MCF 10A (cell line): ENCODE data around the gene MRPS27. TPM values are rescaled to one million over a fixed set of nuclear protein-coding genes. Genes with fewer than 3 reads are reported as not detected.
"Not testable (repeated sequence)": the region's sequence is repeated elsewhere in the genome, so short reads cannot be mapped to it uniquely, and the experiment has no call there.

ENCODE experiments used
- BruUV-seq: library from RNA; stranded (reverse); fragments of 400-500 nt; replicated peaks from 2 replicates; lab custom pipeline; 2021; lab: Mats Ljungman, UMichigan
- CTCF ChIA-PET: fragments of 300-600 bp; sonication (Branson Sonifier 250); formaldehyde crosslinking; extraction: SDS; loops from one replicate; lab custom pipeline; 2021; ENCODE audit warnings: antibody characterized with exemption, inconsistent platforms; lab: Yijun Ruan, JAX
- POLR2A ChIA-PET: fragments of 300-600, 350-650 bp; sonication (Branson Sonifier 250); formaldehyde crosslinking; extraction: SDS; loops from one replicate; lab custom pipeline; 2020; ENCODE audit warnings: antibody characterized with exemption, inconsistent platforms; lab: Yijun Ruan, JAX
- DNase-seq: peaks from one replicate; pipeline ENCODE4 v3.0.0-alpha.2; 2018; ENCODE audit not compliant: unreplicated experiment
- H3K27ac Mint-ChIP-seq: one replicate; pipeline ENCODE4 v1.8.0; 2022; ENCODE audit warnings: mild to moderate bottlenecking, low read depth, mixed read lengths; ENCODE audit not compliant: unreplicated experiment
- H3K27me3 Mint-ChIP-seq: one replicate; pipeline ENCODE4 v1.8.0; 2022; ENCODE audit warnings: mixed read lengths; ENCODE audit not compliant: insufficient read depth, unreplicated experiment
- H3K36me3 Mint-ChIP-seq: one replicate; pipeline ENCODE4 v1.8.0; 2022; ENCODE audit warnings: mild to moderate bottlenecking, moderate library complexity, mixed read lengths; ENCODE audit not compliant: insufficient read depth, unreplicated experiment
- H3K4me1 Mint-ChIP-seq: one replicate; pipeline ENCODE4 v1.8.0; 2022; ENCODE audit warnings: mixed read lengths; ENCODE audit not compliant: insufficient read depth, unreplicated experiment
- H3K4me3 Mint-ChIP-seq: one replicate; pipeline ENCODE4 v1.8.0; 2022; ENCODE audit warnings: mild to moderate bottlenecking, moderate library complexity, mixed read lengths; ENCODE audit not compliant: unreplicated experiment
- H3K9me3 Mint-ChIP-seq: one replicate; pipeline ENCODE4 v1.8.0; 2022; ENCODE audit warnings: mixed read lengths; ENCODE audit not compliant: unreplicated experiment
- CTCF ChIP-seq: fragments of 200-600 bp; IDR thresholded peaks from one replicate; pipeline ENCODE4 v1.8.0; 2022; ENCODE audit warnings: antibody characterized with exemption, mild to moderate bottlenecking; ENCODE audit not compliant: unreplicated experiment
- intact Hi-C: fragments of 100-400 bp; cut with micrococcal nuclease; formaldehyde crosslinking; loops from 2 replicates; pipeline ENCODE4 v1.14.1; 2022
- total RNA-seq: library from RNA; stranded (reverse); gene quantifications from 2 replicates; pipeline ENCODE4 v1.2.3, GENCODE V29; 2022

MRPS27 gene
- total RNA-seq, 1 experiment from 2014 or later = 68.5 TPM

DNA sequence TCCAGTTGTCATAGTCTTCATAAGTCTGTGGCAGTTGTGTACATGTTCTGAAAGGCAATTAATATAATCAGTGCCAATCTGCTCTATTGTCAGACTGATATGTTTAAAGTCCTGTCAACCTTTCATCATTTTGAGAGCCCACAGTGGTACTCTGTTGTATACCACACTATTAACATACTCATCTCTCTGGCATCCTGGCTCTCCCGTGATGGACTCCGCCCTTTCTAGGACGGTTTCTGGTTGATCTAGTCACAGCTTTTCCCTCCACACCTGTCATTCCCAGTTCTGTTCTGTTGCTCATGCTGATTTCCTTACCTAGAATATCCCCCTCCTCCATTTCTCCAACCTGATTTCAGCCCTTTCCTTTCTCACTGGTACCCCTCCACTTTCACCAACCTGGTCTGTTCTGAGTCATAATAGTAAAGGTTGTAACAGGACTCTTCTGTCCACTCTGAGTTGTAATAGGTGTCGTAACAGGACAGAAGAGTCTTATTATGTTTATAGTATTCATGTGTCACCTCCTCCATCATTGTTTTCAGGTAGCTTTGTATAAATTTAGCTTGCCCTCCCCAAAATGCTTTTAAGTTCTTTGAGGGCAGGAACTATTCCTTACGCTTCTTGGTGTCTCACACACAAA is 4.3 kb upstream of the MRPS27 start:
- Mint-ChIP-seq H3K4me3 (no peak overlapping the region), H3K4me1 (peaks cover 40% of the 10 kb centered on the region), H3K36me3 (peaks cover 42% of the 10 kb centered on the region), H3K27me3 (no peaks in the 10 kb centered on the region), H3K9me3 (no peaks in the 10 kb centered on the region), H3K27ac (peak overlapping the region; percentile 63)
- ChIA-PET CTCF (interaction anchor here (0.8 to 1.1 kb wide), 2 partner anchors 16 to 450 kb away, joined by 3 read pairs; no protein-coding TSS in a partner anchor), POLR2A (interaction anchor here (1.1 kb wide), 1 partner anchor 8 kb away, joined by 4 read pairs; no protein-coding TSS in a partner anchor)
- no peak for TF ChIP-seq CTCF
- intact Hi-C loops = no loop called here
- peak; percentile 58 for DNase-seq
- no TSS peak for BruUV-seq

- Mint-ChIP-seq H3K4me1 (peaks cover 16% of the 10 kb centered on the region), H3K27ac (peak overlapping the region; percentile 87), H3K36me3 (peaks cover 45% of the 10 kb centered on the region), H3K4me3 (peak overlapping the region; percentile 96)
- DNase-seq, H3K27me3 Mint-ChIP-seq, H3K9me3 Mint-ChIP-seq, intact Hi-C loops: not testable (repeated sequence)
- ChIA-PET POLR2A (interaction anchor here (0.5 to 5.4 kb wide), 20 partner anchors 8 to 637 kb away, joined by 3 to 84 read pairs (median 4); partner anchors contain the start of genes FCHO2 and TNPO1), CTCF (interaction anchor here (0.6 to 3.0 kb wide), 3 partner anchors 11 to 516 kb away, joined by 3 to 20 read pairs (median 3); no protein-coding TSS in a partner anchor)
- TSS peak; percentile 67 for BruUV-seq
Measured at GRCh38 chr5:72319435-72319975, 535 bp downstream of the MRPS27 start.

DNA sequence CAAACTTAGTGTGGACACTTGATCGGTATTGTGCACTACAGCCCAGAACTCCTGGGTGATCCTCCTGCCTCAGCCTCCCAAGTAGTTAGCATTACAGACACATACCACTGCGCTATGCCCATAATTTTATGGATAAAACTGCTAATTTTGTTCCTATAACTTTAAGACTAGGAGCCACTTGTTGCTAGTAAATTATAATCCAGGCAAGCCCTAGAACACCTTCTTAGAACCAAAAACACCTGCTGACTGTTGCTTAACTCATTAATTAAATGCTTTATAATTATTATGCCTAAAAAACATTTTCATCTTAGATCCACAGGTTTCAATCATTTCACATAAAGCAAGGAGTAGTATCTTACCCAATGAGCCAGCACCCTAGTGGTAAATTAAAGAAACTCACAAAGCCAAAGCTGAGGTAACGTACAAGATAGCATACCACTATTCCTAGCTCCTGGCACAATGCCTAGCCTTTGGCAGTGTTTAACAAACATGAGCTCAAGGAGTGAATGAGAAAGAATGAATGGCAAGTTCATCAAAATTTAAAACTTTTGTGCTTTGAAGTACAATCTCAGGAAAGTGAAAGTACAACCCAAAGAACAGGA is 5.4 kb downstream of the MRPS27 start:
- ChIA-PET CTCF (interaction anchor here (0.8 kb wide), 1 partner anchor 9 kb away, joined by 3 read pairs; no protein-coding TSS in a partner anchor), POLR2A (interaction anchor here (0.7 to 0.9 kb wide), 2 partner anchors 9 to 301 kb away, joined by 3 to 6 read pairs; no protein-coding TSS in a partner anchor)
- peak; percentile 88 for DNase-seq
- no TSS peak for BruUV-seq
- no peak for TF ChIP-seq CTCF
- intact Hi-C loops = no loop called here
- Mint-ChIP-seq H3K27ac (no peak overlapping the region), H3K27me3 (no peaks in the 10 kb centered on the region), H3K36me3 (peaks cover 63% of the 10 kb centered on the region), H3K9me3 (no peaks in the 10 kb centered on the region), H3K4me1 (peaks cover 5% of the 10 kb centered on the region), H3K4me3 (no peak overlapping the region)

DNA sequence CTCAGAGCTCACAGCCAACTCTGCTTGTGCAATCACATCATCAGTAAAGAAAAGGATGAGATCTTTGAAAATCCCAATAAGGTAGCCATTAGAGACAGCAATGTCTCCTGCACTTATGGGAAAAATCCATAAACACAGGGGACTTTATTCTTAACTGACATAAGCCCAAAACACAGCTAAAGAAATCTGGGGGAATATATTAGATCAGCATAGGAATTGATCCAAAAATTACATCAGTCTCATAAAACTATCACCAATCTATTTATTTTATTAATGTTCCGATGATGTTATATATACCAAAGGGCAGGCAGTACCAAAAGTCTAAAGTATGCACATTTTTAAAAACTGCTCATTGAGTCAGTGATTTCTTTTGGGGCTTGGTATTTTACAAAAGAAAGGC is 6.9 kb downstream of the MRPS27 start:
- CTCF ChIA-PET = interaction anchor here (0.6 kb wide), 1 partner anchor 1662 kb away, joined by 3 read pairs; no protein-coding TSS in a partner anchor
- H3K27me3 Mint-ChIP-seq = no peaks in the 10 kb centered on the region
- peak overlapping the region; percentile 37 for H3K27ac Mint-ChIP-seq
- DNase-seq = no peak
- no peaks in the 10 kb centered on the region for H3K9me3 Mint-ChIP-seq
- H3K4me1 Mint-ChIP-seq = peaks cover 6% of the 10 kb centered on the region
- TF ChIP-seq CTCF = no peak
- intact Hi-C loops = no loop called here
- POLR2A ChIA-PET = interaction anchor here (0.7 kb wide), 1 partner anchor 33 kb away, joined by 3 read pairs; no protein-coding TSS in a partner anchor
- no peak overlapping the region for H3K4me3 Mint-ChIP-seq
- no TSS peak for BruUV-seq
- peaks cover 71% of the 10 kb centered on the region for H3K36me3 Mint-ChIP-seq
